Esophagus squamous epithelium (tissue), 5 donors: ENCODE measurements around the gene EPB41L2. TPM values are rescaled to one million over a fixed set of nuclear protein-coding genes. Genes with fewer than 3 reads are reported as not detected.

Experiments used
- DNase-seq: peaks from one replicate; lab custom pipeline; 2025; lab: John Stamatoyannopoulos, UW
- H3K27ac ChIP-seq, 4 donors: fragments of 200-600 bp; sonication (generic); one replicate each; pipeline ENCODE4 v1.5.1; 2016 to 2019; ENCODE audit warnings: mild to moderate bottlenecking in 1 of 4
- H3K27me3 ChIP-seq, 4 donors: fragments of 200-600 bp; sonication (generic); 1 replicate in 3 of 4; 2 replicates in 1 of 4; pipeline versions ENCODE4 v1.5.1 to v1.6.0; 2017 to 2021; ENCODE audit warnings: antibody characterized with exemption in 1 of 4
- H3K36me3 ChIP-seq, 3 donors: fragments of 200-600 bp; sonication (generic); one replicate each; pipeline ENCODE4 v1.5.1; 2016 to 2019
- H3K4me1 ChIP-seq, 3 donors: fragments of 200-600 bp; sonication (generic); one replicate each; pipeline ENCODE4 v1.5.1; 2017 to 2019
- H3K4me3 ChIP-seq, 4 donors: fragments of 200-600 bp; sonication (generic); 1 replicate in 3 of 4; 2 replicates in 1 of 4; pipeline ENCODE4 v1.5.1; 2016 to 2019; ENCODE audit warnings: mild to moderate bottlenecking in 2 of 4, moderate library complexity in 1 of 4
- H3K9me3 ChIP-seq, 3 donors: fragments of 200-600 bp; sonication (generic); one replicate each; pipeline ENCODE4 v1.5.1; 2016 to 2019
- POLR2A ChIP-seq, 4 donors: fragments of 450-650 bp; IDR thresholded peaks; one replicate each; pipeline ENCODE4 v1.6.1; 2017; ENCODE audit warnings: antibody characterized with exemption in 4 of 4, mild to moderate bottlenecking in 4 of 4, moderate library complexity in 3 of 4
- WGBS, 2 donors: methylation state at CpG; one replicate each; pipeline ENCODE4 v1.1.5; 2018; 5-methylcytosine and 5-hydroxymethylcytosine counted together
- intact Hi-C: fragments of 100-400 bp; cut with DNase I; formaldehyde crosslinking; loops from one replicate; pipeline ENCODE4 v1.15.0; 2022
- total RNA-seq, 4 donors: library from RNA; depleted of rRNA; stranded (reverse); fragments of >200 nt; gene quantifications; one replicate each; pipeline ENCODE4 v1.1.0, GENCODE V29; 2016
- TF ChIP-seq, protein P1 (sequence below), 6 experiments: fragments of 450-650 bp in 4 of 6; fragments of 200-600 bp in 2 of 6; sonication (generic) in 2 of 6; IDR thresholded peaks; one replicate each; pipeline ENCODE4 v1.5.1; 2016 to 2019; ENCODE audit warnings: antibody characterized with exemption in 6 of 6, mild to moderate bottlenecking in 4 of 6, moderate library complexity in 4 of 6
- donor health status: DM: yes; HTN: yes; CAD: no.

Gene EPB41L2
- total RNA-seq, 4 donors from 2014 or later = 6.2 to 58.0 (median 14.9) TPM

DNA sequence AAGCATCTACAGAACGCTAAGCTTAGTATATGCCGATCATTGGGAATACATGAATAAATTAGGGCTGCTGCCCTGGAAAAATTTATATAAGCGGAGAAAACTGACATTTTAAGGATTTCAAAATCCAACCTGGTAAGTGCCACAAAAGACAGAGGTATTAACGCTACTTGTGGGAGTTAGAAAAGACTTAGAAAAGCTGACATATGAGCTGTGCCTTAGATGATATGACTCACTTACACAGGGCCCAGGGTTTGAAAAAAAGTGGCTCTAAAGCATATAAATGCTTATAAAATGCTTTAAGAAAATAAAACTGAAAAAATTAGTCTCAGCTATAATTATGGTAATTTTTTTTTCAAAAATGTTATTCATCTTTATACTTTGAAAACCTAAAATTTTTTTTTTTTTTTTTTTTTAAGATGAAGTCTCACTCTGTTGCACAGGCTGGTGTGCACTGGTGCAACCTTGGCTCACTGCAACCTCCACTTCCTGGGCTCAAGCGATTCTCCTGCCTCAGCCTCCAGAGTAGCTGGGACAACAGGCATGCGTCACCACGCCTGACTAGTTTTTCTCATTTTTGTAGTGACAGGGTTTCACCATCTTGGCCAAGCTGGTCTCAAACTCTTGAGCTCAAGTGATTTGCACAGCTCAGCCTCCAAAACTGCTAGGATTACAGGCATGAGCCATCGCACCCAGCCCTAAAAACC lies 25.7 kb downstream of the EPB41L2 start:
- Histone ChIP-seq H3K36me3 (no peaks in the 10 kb centered on the region), H3K4me3 (no peak overlapping the region), H3K9me3 (no peaks in the 10 kb centered on the region), H3K27me3 (no peaks in the 10 kb centered on the region), H3K4me1 (no peaks in the 10 kb centered on the region), H3K27ac (no peak overlapping the region)
- 84 to 87% methylated on average over 8 of the region's 8 CpGs for WGBS, 2 donors
- DNase-seq = no peak
- intact Hi-C loops = no loop called here
- TF ChIP-seq POLR2A (IDR thresholded peaks at IDR 0.05) = no peak

DNA sequence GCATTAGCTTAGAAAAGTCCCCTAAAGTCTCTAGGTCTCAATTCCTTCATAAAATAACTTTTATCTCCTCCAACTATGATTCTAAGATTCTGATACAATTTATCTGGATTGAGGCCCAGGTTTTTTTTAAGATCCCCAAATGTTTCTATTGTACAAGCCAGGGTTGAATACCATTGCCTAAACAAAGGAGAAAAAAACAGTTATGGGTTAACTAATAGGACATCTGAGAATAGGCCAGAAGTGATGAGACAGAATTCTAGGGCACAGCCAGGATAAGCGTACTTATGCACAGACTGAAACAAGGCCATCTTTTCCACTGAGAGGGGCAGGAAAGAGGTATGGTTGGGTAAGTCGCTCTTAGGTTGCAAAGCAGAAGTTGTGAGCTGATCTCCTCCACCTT lies 26.4 kb downstream of the EPB41L2 start:
- Histone ChIP-seq H3K27ac (no peak overlapping the region), H3K4me1 (no peaks in the 10 kb centered on the region), H3K36me3 (no peaks in the 10 kb centered on the region), H3K9me3 (no peaks in the 10 kb centered on the region), H3K4me3 (no peak overlapping the region), H3K27me3 (no peaks in the 10 kb centered on the region)
- 85 to 88% methylated on average over 2 of the region's 2 CpGs for WGBS, 2 donors
- no peak for DNase-seq
- intact Hi-C loops = no loop called here
- TF ChIP-seq POLR2A (IDR thresholded peaks at IDR 0.05) = no peak
- TF ChIP-seq, protein P1, sequence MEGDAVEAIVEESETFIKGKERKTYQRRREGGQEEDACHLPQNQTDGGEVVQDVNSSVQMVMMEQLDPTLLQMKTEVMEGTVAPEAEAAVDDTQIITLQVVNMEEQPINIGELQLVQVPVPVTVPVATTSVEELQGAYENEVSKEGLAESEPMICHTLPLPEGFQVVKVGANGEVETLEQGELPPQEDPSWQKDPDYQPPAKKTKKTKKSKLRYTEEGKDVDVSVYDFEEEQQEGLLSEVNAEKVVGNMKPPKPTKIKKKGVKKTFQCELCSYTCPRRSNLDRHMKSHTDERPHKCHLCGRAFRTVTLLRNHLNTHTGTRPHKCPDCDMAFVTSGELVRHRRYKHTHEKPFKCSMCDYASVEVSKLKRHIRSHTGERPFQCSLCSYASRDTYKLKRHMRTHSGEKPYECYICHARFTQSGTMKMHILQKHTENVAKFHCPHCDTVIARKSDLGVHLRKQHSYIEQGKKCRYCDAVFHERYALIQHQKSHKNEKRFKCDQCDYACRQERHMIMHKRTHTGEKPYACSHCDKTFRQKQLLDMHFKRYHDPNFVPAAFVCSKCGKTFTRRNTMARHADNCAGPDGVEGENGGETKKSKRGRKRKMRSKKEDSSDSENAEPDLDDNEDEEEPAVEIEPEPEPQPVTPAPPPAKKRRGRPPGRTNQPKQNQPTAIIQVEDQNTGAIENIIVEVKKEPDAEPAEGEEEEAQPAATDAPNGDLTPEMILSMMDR (IDR thresholded peaks at IDR 0.05) = no peak

DNA sequence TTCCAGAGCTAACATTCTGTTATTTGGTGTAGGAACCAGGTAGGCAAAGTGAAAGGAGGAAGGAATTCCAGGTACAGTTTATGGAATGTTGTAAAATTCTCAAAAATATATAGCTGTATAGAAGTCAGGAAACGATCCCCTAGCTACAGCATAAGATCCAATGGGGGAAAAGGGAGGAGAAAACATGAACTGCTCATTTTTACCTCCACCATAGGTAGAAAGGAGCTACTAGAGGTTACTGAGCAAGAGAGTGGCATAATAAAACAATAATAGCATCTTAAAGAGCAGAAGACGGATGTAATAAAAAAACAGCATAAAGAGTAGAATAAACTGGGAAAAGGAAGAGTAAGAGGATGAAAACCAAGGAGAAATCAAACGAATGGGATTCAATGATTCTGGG lies 26.9 kb downstream of the EPB41L2 start:
- intact Hi-C loops = no loop called here
- H3K4me3 ChIP-seq = no peak overlapping the region
- H3K27me3 ChIP-seq = no peaks in the 10 kb centered on the region
- WGBS, 2 donors = 76 to 80% methylated on average over 3 of the region's 3 CpGs
- H3K27ac ChIP-seq = no peak overlapping the region
- no peaks in the 10 kb centered on the region for H3K36me3 ChIP-seq
- TF ChIP-seq POLR2A (IDR thresholded peaks at IDR 0.05) = no peak
- TF ChIP-seq, protein P1 (IDR thresholded peaks at IDR 0.05) = no peak
- no peaks in the 10 kb centered on the region for H3K4me1 ChIP-seq
- DNase-seq = no peak
- H3K9me3 ChIP-seq = no peaks in the 10 kb centered on the region

DNA sequence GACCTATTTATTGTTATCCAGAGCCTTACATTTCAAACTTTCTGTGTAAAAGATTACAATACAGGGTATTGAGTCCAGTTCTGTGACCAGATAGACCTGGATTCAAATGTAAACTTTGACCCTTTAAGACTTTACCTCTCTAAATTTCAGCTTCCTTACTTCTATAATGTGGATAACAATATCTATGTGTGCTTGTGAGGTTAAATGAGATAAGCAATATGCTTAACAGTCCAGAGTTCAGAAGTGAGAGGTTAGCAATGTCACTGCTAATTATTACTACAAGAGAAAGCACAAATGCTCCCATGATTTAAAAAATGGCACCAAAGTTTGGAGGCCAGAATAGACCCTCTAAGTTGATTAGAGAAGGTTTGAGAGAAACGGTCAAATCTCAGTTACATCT lies 27.5 kb downstream of the EPB41L2 start:
- intact Hi-C loops = no loop called here
- Histone ChIP-seq H3K4me3 (no peak overlapping the region), H3K36me3 (no peaks in the 10 kb centered on the region), H3K4me1 (no peaks in the 10 kb centered on the region), H3K27ac (no peak overlapping the region), H3K9me3 (no peaks in the 10 kb centered on the region), H3K27me3 (no peaks in the 10 kb centered on the region)
- 87 to 92% methylated on average over 1 of the region's 1 CpG for WGBS, 2 donors
- DNase-seq = no peak
- no peak for TF ChIP-seq POLR2A (IDR thresholded peaks at IDR 0.05)
- TF ChIP-seq, protein P1 (IDR thresholded peaks at IDR 0.05) = no peak

DNA sequence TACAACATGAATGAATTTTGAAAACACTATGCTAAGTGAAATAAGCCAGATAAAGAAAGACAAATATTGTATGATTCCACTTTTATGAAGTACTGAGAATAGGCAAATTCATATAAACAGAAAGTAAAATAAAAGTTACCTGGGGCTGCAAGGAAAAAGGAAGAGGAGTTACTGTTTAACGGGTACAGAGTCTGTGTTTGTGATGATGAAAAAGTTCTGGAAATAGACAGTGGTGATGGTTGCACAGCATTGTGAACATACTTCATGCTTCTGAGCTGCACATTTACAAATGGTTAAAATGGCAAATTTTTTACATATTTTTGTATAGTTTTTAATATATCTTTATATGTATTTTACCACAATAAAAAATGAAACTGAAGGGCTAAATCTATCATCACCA lies 29.4 kb downstream of the EPB41L2 start:
- no peak for TF ChIP-seq POLR2A (IDR thresholded peaks at IDR 0.05)
- TF ChIP-seq, protein P1 (IDR thresholded peaks at IDR 0.05) = no peak
- DNase-seq = no peak

More for the DNA sequence above, 29.4 kb downstream of the EPB41L2 start:
- Histone ChIP-seq H3K4me1 (no peaks in the 10 kb centered on the region), H3K36me3 (no peaks in the 10 kb centered on the region), H3K27me3 (no peaks in the 10 kb centered on the region), H3K4me3 (no peak overlapping the region), H3K27ac (no peak overlapping the region), H3K9me3 (no peaks in the 10 kb centered on the region)
- intact Hi-C loops = no loop called here
- WGBS, 2 donors = 41 to 68% methylated on average over 1 of the region's 1 CpG
